Neural crest cell (in vitro differentiated cells): ENCODE measurements around the gene SCAPER. TPM values are rescaled to one million over a fixed set of nuclear protein-coding genes. Genes with fewer than 3 reads are reported as not detected.
A peak's percentile ranks its signal among the peaks of the same experiment; 100 is the strongest.

ENCODE experiments used
- DNase-seq: peaks from one replicate; pipeline ENCODE4 v3.0.0; 2021; ENCODE audit warnings: low read depth, mixed read lengths, low spot score
- H3K27ac Mint-ChIP-seq: one replicate; pipeline ENCODE4 v1.8.0; 2021; ENCODE audit warnings: mild to moderate bottlenecking, mixed read lengths; ENCODE audit not compliant: unreplicated experiment
- H3K27me3 Mint-ChIP-seq: 2 replicates; pipeline ENCODE4 v1.8.0; 2021; ENCODE audit warnings: low read depth, mild to moderate bottlenecking, mixed read lengths
- H3K36me3 Mint-ChIP-seq: 2 replicates; pipeline ENCODE4 v1.8.0; 2021; ENCODE audit warnings: low read depth, mild to moderate bottlenecking, mixed read lengths
- H3K4me1 Mint-ChIP-seq: 2 replicates; pipeline ENCODE4 v1.8.0; 2021; ENCODE audit warnings: mixed read lengths
- H3K4me3 Mint-ChIP-seq: one replicate; pipeline ENCODE4 v1.8.0; 2021; ENCODE audit warnings: mild to moderate bottlenecking, mixed read lengths
- H3K9me3 Mint-ChIP-seq: 2 replicates; pipeline ENCODE4 v1.8.0; 2021; ENCODE audit warnings: mixed read lengths
- total RNA-seq: library from RNA; stranded (reverse); gene quantifications from 2 replicates; pipeline ENCODE4 v1.2.1, GENCODE V29; 2021
- TF ChIP-seq, protein P1 (sequence below): fragments of 200-600 bp; sonication (generic); conservative IDR thresholded peaks from 2 replicates; pipeline ENCODE4 v1.5.0; 2021; ENCODE audit warnings: antibody characterized with exemption, mild to moderate bottlenecking

The SCAPER gene
- total RNA-seq, 1 donor from 2014 or later, result 15.3 TPM

DNA sequence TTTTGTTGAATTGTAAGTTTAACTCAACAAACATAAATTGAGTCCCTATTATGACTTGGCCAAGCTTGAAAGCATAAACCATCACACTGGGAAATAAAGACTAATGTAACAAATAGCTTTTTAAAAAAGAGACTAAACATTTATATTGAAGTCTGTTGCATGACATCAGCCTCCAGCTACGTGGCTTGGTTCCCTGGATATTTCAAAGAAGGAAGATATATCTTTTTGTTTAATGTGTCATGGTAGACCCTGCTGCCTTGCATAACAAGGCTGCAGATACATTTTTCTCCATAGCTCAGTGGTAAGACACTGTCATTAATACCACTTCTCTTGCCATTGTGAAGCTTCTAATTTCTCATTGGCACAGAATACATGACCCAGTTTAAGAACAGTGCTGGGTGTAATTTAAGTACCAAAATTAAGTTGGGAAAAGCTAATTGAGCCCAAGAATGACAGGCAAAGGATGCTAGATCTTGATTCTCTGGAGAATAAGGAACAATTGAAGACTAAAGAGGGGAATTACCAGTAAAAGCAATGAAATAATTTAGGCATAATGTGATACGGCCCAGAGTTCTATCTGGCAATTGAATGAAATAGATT is 40.5 kb upstream of the SCAPER start:
- no peaks in the 10 kb centered on the region for H3K27me3 Mint-ChIP-seq
- TF ChIP-seq, protein P1, sequence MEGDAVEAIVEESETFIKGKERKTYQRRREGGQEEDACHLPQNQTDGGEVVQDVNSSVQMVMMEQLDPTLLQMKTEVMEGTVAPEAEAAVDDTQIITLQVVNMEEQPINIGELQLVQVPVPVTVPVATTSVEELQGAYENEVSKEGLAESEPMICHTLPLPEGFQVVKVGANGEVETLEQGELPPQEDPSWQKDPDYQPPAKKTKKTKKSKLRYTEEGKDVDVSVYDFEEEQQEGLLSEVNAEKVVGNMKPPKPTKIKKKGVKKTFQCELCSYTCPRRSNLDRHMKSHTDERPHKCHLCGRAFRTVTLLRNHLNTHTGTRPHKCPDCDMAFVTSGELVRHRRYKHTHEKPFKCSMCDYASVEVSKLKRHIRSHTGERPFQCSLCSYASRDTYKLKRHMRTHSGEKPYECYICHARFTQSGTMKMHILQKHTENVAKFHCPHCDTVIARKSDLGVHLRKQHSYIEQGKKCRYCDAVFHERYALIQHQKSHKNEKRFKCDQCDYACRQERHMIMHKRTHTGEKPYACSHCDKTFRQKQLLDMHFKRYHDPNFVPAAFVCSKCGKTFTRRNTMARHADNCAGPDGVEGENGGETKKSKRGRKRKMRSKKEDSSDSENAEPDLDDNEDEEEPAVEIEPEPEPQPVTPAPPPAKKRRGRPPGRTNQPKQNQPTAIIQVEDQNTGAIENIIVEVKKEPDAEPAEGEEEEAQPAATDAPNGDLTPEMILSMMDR, result no peak
- peaks cover 20% of the 10 kb centered on the region for H3K4me1 Mint-ChIP-seq
- H3K27ac Mint-ChIP-seq, result no peak overlapping the region
- peaks cover 21% of the 10 kb centered on the region for H3K36me3 Mint-ChIP-seq
- H3K4me3 Mint-ChIP-seq, result no peak overlapping the region
- no peak for DNase-seq
- no peaks in the 10 kb centered on the region for H3K9me3 Mint-ChIP-seq

DNA sequence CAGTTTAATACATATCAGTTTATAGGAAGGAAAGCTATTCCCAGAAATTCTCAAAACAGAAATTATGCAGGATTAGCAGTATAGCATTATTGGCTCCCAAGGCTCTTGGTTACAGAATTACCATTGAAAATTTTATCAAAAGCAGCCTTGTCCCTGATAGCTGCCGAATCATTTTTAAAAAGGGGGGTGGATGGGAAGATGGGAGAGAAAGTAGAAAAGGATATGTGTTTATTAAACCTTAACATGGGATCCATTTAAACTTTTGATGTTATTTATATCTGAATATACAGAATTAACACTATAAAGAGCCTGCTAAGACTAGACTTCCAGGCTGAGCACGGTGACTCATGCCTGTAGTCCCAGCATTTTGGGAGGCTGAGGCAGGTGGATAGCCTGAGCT is 37.2 kb upstream of the SCAPER start:
- no peaks in the 10 kb centered on the region for H3K27me3 Mint-ChIP-seq
- TF ChIP-seq, protein P1, result no peak
- DNase-seq, result no peak
- H3K4me3 Mint-ChIP-seq, result peak overlapping the region; percentile 73
- peaks cover 15% of the 10 kb centered on the region for H3K36me3 Mint-ChIP-seq
- no peaks in the 10 kb centered on the region for H3K9me3 Mint-ChIP-seq
- no peak overlapping the region for H3K27ac Mint-ChIP-seq
- peaks cover 20% of the 10 kb centered on the region for H3K4me1 Mint-ChIP-seq

DNA sequence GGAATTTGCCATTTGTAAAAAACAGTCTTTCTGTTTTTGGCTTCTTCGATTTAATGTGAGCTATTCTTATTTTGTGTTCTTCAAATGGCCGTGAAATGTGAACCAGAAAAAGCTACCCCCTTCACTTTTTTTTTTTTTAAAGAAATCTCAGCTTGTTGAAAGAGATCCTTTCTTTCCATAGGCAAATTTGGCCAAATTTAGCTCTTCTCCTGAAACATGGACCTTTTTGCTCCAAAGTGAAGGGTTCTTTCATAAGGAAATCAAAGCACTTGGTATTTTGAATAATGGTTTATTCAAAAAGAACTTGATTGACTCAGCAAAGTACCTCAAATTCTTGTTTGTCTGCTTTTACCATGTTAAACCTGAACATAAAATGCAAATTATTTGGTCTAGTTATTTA is 36.5 kb upstream of the SCAPER start:
- no peaks in the 10 kb centered on the region for H3K27me3 Mint-ChIP-seq
- TF ChIP-seq, protein P1, result no peak
- H3K4me1 Mint-ChIP-seq, result peaks cover 25% of the 10 kb centered on the region
- H3K36me3 Mint-ChIP-seq, result peaks cover 15% of the 10 kb centered on the region
- no peak for DNase-seq
- H3K27ac Mint-ChIP-seq, result no peak overlapping the region
- peak overlapping the region; percentile 73 for H3K4me3 Mint-ChIP-seq
- H3K9me3 Mint-ChIP-seq, result no peaks in the 10 kb centered on the region

DNA sequence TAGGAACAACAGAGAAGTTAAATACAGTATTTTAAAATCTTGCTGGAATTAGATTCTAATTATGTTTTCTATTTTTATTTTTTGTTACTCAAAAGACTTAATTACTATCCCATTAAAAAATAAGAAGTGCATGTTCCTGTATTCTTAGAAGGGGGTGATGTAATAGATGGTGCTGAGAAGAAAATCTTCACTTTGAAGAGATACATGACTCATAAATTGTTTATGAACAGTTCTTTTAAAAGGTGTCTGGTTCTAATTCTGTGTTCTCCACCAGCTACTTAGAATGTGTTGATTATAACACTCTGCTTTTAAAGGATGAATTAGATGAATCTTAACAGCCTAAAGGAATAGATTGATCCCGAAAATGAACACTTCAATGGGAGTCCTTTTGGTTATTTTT is 34.6 kb upstream of the SCAPER start:
- Mint-ChIP-seq H3K36me3 (peaks cover 22% of the 10 kb centered on the region), H3K4me1 (peaks cover 38% of the 10 kb centered on the region), H3K9me3 (no peaks in the 10 kb centered on the region), H3K27ac (no peak overlapping the region), H3K27me3 (no peaks in the 10 kb centered on the region), H3K4me3 (no peak overlapping the region)
- no peak for DNase-seq
- TF ChIP-seq, protein P1, result no peak

DNA sequence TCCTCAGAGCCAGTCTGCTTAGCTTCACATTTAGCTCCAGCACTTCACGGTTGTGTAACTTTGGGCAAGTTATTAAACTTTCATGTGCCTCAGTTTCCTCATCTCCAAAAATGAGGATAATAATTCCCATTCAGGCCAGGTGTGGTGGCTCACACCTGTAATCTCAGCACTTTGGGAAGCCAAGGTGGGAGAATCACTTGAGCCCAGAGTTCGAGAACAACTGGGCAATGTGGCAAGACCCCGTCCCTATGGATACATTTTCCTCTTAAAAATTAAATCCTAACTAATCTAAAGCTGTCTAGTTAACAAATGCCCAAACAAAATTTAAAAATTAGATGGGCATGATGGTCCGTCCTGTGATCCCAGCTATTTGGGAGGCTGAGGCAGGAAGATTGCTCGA is 33.6 kb upstream of the SCAPER start:
- TF ChIP-seq, protein P1, result no peak
- Mint-ChIP-seq H3K9me3 (no peaks in the 10 kb centered on the region), H3K4me1 (peaks cover 44% of the 10 kb centered on the region), H3K27me3 (no peaks in the 10 kb centered on the region), H3K4me3 (no peak overlapping the region), H3K27ac (no peak overlapping the region), H3K36me3 (peaks cover 17% of the 10 kb centered on the region)
- no peak for DNase-seq
